Hepatocyte (in vitro differentiated cells): Measurements from ENCODE around the gene CRYZL1.

Source experiments
- EZH2 ChIP-seq: fragments of 200-600 bp; sonication (generic); IDR thresholded peaks from 2 replicates; pipeline ENCODE4 v1.6.1; 2016; ENCODE audit warnings: antibody characterized with exemption, mild to moderate bottlenecking, borderline replicate concordance
- EZH2phosphoT487 ChIP-seq: fragments of 200-600 bp; sonication (generic); IDR thresholded peaks from one replicate; pipeline ENCODE4 v1.6.1; 2018; ENCODE audit warnings: antibody characterized with exemption, mild to moderate bottlenecking, low read depth, moderate library complexity; ENCODE audit not compliant: unreplicated experiment, severe bottlenecking
- TF ChIP-seq, protein P1 (sequence below): fragments of 200-600 bp; sonication (generic); IDR thresholded peaks from 2 replicates; pipeline ENCODE4 v1.5.1; 2016; ENCODE audit warnings: antibody characterized with exemption, mild to moderate bottlenecking; ENCODE audit not compliant: poor library complexity

DNA sequence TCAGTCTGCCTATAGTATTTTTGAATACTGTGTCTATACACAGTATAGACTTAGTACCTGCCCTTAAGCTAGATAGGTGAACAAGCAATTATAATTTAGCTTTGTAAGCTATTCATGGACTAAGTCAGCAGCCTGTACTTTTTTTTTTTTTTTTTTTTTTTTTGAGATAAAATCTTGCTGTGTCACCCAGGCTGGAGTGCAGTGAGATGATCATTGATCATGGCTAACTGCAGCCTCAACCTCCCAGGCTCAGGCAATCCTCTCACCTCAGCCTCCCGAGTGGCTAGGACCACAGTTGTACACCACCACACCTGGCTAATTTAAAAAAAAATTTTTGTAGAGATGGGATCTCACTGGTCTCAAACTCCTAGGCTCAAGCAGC lies 18.0 kb upstream of the CRYZL1 start:
- TF ChIP-seq, protein P1, sequence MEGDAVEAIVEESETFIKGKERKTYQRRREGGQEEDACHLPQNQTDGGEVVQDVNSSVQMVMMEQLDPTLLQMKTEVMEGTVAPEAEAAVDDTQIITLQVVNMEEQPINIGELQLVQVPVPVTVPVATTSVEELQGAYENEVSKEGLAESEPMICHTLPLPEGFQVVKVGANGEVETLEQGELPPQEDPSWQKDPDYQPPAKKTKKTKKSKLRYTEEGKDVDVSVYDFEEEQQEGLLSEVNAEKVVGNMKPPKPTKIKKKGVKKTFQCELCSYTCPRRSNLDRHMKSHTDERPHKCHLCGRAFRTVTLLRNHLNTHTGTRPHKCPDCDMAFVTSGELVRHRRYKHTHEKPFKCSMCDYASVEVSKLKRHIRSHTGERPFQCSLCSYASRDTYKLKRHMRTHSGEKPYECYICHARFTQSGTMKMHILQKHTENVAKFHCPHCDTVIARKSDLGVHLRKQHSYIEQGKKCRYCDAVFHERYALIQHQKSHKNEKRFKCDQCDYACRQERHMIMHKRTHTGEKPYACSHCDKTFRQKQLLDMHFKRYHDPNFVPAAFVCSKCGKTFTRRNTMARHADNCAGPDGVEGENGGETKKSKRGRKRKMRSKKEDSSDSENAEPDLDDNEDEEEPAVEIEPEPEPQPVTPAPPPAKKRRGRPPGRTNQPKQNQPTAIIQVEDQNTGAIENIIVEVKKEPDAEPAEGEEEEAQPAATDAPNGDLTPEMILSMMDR, result no peak
- no peak for TF ChIP-seq EZH2
- TF ChIP-seq EZH2phosphoT487, result no peak
